GM12878 (cell line): ENCODE data around the gene ANAPC16.

ENCODE experiments used
- CTCF ChIP-seq, 3 experiments: IDR thresholded peaks in 2 of 3; conservative IDR thresholded peaks in 1 of 3; 2 replicates each; pipeline ENCODE4 v1.5.1; 2011; ENCODE audit warnings: low read depth in 3 of 3, low read length in 3 of 3, mild to moderate bottlenecking in 3 of 3, control low read depth in 2 of 3, moderate library complexity in 2 of 3, inconsistent platforms in 1 of 3, mixed read lengths in 1 of 3; ENCODE audit not compliant: control insufficient read depth in 2 of 3, insufficient read depth in 1 of 3; ENCODE audit errors: extremely low read depth in 1 of 3
- POLR2A ChIP-seq: IDR thresholded peaks from 2 replicates; pipeline ENCODE4 v1.6.1; 2011; ENCODE audit warnings: low read depth, mild to moderate bottlenecking, low read length
- USF2 ChIP-seq: IDR thresholded peaks from 2 replicates; pipeline ENCODE4 v1.6.1; 2011; ENCODE audit warnings: low read depth, low read length, improper control_type of control experiment, borderline replicate concordance
- ZBTB33 ChIP-seq: fragments of 450-650 bp; IDR thresholded peaks from 2 replicates; pipeline ENCODE4 v1.6.1; 2017; ENCODE audit warnings: mild to moderate bottlenecking

GRCh38 chr10:72251635-72252034 is 35.8 kb downstream of the ANAPC16 start:
- no peak for TF ChIP-seq POLR2A
- no peak for TF ChIP-seq ZBTB33
- TF ChIP-seq CTCF (IDR thresholded peaks at IDR 0.05 in 2 of 3, conservative IDR thresholded peaks at IDR 0.05 in 1 of 3; ENCODE audit: control insufficient read depth in 2 of 3, extremely low read depth in 1 of 3, insufficient read depth in 1 of 3, low read depth in 3 of 3, low read length in 3 of 3) = no peak
- no peak for TF ChIP-seq USF2
